K562 (cell line): ENCODE results near the gene HSD11B2. TPM values are rescaled to one million over a fixed set of nuclear protein-coding genes. Genes with fewer than 3 reads are reported as not detected.

Source experiments
- ARID1B ChIP-seq: fragments of 450-650 bp; IDR thresholded peaks from 2 replicates; pipeline ENCODE4 v1.6.1; 2016; ENCODE audit warnings: antibody characterized with exemption, mild to moderate bottlenecking, inconsistent platforms
- CBX5 ChIP-seq: IDR thresholded peaks from 2 replicates; pipeline ENCODE4 v1.6.1; 2014; ENCODE audit warnings: low read depth, borderline replicate concordance
- CREB1 ChIP-seq, 2 experiments: sonication (generic) in 1 of 2; formaldehyde crosslinking in 1 of 2; IDR thresholded peaks; 2 replicates each; pipeline versions ENCODE4 v1.6.1 to v1.8.0; 2012 to 2022; ENCODE audit warnings: inconsistent platforms in 1 of 2, mild to moderate bottlenecking in 1 of 2, missing genetic modification reagents in 1 of 2, moderate library complexity in 1 of 2
- DPF2 ChIP-seq: fragments of 450-650 bp; IDR thresholded peaks from 2 replicates; pipeline ENCODE4 v1.6.1; 2016
- EGR1 ChIP-seq: fragments of 450-650 bp; conservative IDR thresholded peaks from 2 replicates; pipeline ENCODE4 v1.6.1; 2017; ENCODE audit warnings: mild to moderate bottlenecking
- GABPA ChIP-seq: fragments of 200-800 bp; sonication (Bioruptor generic); conservative IDR thresholded peaks from 2 replicates; pipeline ENCODE4 v1.6.1; 2016; ENCODE audit warnings: low read depth, missing genetic modification characterization, missing compliant biosample characterization
- GATA2 ChIP-seq: sonication (generic); formaldehyde crosslinking; IDR thresholded peaks from 2 replicates; pipeline ENCODE4 v1.4.0; 2020; ENCODE audit warnings: mild to moderate bottlenecking, missing genetic modification reagents
- GATAD2A ChIP-seq: fragments of 450-650 bp; IDR thresholded peaks from 2 replicates; pipeline ENCODE4 v1.6.1; 2017
- HDAC2 ChIP-seq: fragments of 450-650 bp; IDR thresholded peaks from 2 replicates; pipeline ENCODE4 v1.6.1; 2016; ENCODE audit warnings: mild to moderate bottlenecking
- HMGN3 ChIP-seq: IDR thresholded peaks from 2 replicates; pipeline ENCODE4 v1.6.1; 2011; ENCODE audit warnings: borderline replicate concordance, low read depth, mild to moderate bottlenecking, mixed read lengths, low read length; ENCODE audit not compliant: insufficient read length; ENCODE audit errors: extremely low read depth
- NR3C1 ChIP-seq: sonication (generic); formaldehyde crosslinking; IDR thresholded peaks from 2 replicates; pipeline ENCODE4 v1.8.1; 2022; ENCODE audit warnings: missing genetic modification reagents
- PHTF2 ChIP-seq: fragments of 250-450 bp; sonication (Bioruptor Pico); IDR thresholded peaks from 2 replicates; pipeline ENCODE4 v1.5.0; 2021; ENCODE audit warnings: mild to moderate bottlenecking
- SNRNP70 ChIP-seq: fragments of 200-400 bp; formaldehyde crosslinking; optimal IDR thresholded peaks from 2 replicates; pipeline ENCODE3; 2017; ENCODE audit warnings: low read depth, low read length
- TAF1 ChIP-seq: IDR thresholded peaks from 2 replicates; pipeline ENCODE4 v1.6.1; 2011; ENCODE audit warnings: mild to moderate bottlenecking, low read length, moderate library complexity; ENCODE audit not compliant: insufficient read depth, control insufficient read depth, severe bottlenecking; ENCODE audit errors: extremely low read depth
- TCF3 ChIP-seq: sonication (generic); formaldehyde crosslinking; IDR thresholded peaks from 2 replicates; pipeline ENCODE4 v1.4.0; 2020; ENCODE audit warnings: mild to moderate bottlenecking, missing genetic modification reagents
- THRA ChIP-seq: fragments of 450-650 bp; IDR thresholded peaks from 2 replicates; pipeline ENCODE4 v1.6.1; 2017; ENCODE audit warnings: mild to moderate bottlenecking, moderate library complexity
- ZKSCAN1 ChIP-seq: fragments of 150-350 bp; IDR thresholded peaks from 2 replicates; pipeline ENCODE4 v1.6.1; 2016; ENCODE audit warnings: low read depth, low read length
- ZMIZ1 ChIP-seq, 2 experiments: fragments of 150-350 bp in 1 of 2; IDR thresholded peaks; 2 replicates each; pipeline ENCODE4 v1.6.1; 2012 to 2016; ENCODE audit warnings: low read depth in 2 of 2, low read length in 2 of 2, mild to moderate bottlenecking in 1 of 2, moderate library complexity in 1 of 2
- ZNF354B ChIP-seq: fragments of 250-450 bp; sonication (Bioruptor Pico); IDR thresholded peaks from 2 replicates; pipeline ENCODE4 v1.4.0; 2020
- ZNF639 ChIP-seq, 2 experiments: fragments of 200-800 bp in 1 of 2; sonication (Bioruptor generic) in 1 of 2; sonication (generic) in 1 of 2; formaldehyde crosslinking in 1 of 2; IDR thresholded peaks in 1 of 2; conservative IDR thresholded peaks in 1 of 2; 2 replicates each; pipeline versions ENCODE4 v1.5.0 to v1.6.1; 2016 to 2020; ENCODE audit warnings: missing compliant biosample characterization in 1 of 2, missing genetic modification characterization in 1 of 2, missing genetic modification reagents in 1 of 2
- polyA plus RNA-seq, 8 experiments: library from polyadenylated mRNA; depleted of rRNA in 4 of 8; stranded (reverse) in 5 of 8; unstranded in 3 of 8; fragments of >200 nt; fragmentation: Nextera tagmentation in 2 of 8; fragmentation: Illumina TruSeq in 1 of 8; extraction: Ambion mirVana in 2 of 8; extraction: Trizol in 1 of 8; gene quantifications; 2 replicates each; pipeline versions ENCODE4 v1.2.1 to v1.2.3, GENCODE V29; 2011 to 2014; ENCODE audit warnings: inconsistent platforms in 1 of 8, missing spikeins in 1 of 8
- total RNA-seq, 7 experiments: library from RNA; depleted of rRNA in 6 of 7; stranded (reverse); fragments of >200 nt in 6 of 7; fragmentation: Illumina TruSeq in 2 of 7; extraction: Trizol in 2 of 7; gene quantifications; 2 replicates each; pipeline versions ENCODE4 v1.2.1 to v1.2.3, GENCODE V29; 2011 to 2021; ENCODE audit warnings: low replicate concordance in 1 of 7
- TF ChIP-seq, protein P1 (sequence below): fragments of 200-400 bp; formaldehyde crosslinking; IDR thresholded peaks from 2 replicates; pipeline ENCODE4 v1.6.1; 2017; ENCODE audit warnings: mild to moderate bottlenecking, low read depth, low read length, moderate library complexity

The HSD11B2 gene
- total and polyA plus RNA-seq, 9 of the 15 experiments (the other 6 are each of a cell fraction or from before 2014, with no cell fraction given) = 0.08 to 2.0 (median 0.79) TPM

- peak; percentile 23 for TF ChIP-seq TAF1
- TF ChIP-seq HDAC2 = 0 out of 2 replicates have a peak, but pooled peaks have one; percentile 14
- 0 out of 4 replicates have a peak, but pooled peaks of 1 of the 2 experiments have one; percentile 25 for TF ChIP-seq ZNF639 (CRISPR knock-in tag; conservative IDR thresholded peaks at IDR 0.05 in 1 of 2, IDR thresholded peaks at IDR 0.05 in 1 of 2)
- no peak for TF ChIP-seq GABPA (tag)
- TF ChIP-seq GATA2 = peak; percentile 77
- no peak for TF ChIP-seq SNRNP70
- TF ChIP-seq DPF2 = peak; percentile 73
- TF ChIP-seq, protein P1, sequence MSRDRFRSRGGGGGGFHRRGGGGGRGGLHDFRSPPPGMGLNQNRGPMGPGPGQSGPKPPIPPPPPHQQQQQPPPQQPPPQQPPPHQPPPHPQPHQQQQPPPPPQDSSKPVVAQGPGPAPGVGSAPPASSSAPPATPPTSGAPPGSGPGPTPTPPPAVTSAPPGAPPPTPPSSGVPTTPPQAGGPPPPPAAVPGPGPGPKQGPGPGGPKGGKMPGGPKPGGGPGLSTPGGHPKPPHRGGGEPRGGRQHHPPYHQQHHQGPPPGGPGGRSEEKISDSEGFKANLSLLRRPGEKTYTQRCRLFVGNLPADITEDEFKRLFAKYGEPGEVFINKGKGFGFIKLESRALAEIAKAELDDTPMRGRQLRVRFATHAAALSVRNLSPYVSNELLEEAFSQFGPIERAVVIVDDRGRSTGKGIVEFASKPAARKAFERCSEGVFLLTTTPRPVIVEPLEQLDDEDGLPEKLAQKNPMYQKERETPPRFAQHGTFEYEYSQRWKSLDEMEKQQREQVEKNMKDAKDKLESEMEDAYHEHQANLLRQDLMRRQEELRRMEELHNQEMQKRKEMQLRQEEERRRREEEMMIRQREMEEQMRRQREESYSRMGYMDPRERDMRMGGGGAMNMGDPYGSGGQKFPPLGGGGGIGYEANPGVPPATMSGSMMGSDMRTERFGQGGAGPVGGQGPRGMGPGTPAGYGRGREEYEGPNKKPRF = no peak
- TF ChIP-seq PHTF2 (CRISPR knock-in tag) = no peak
- peak in 1 of 2 experiments; percentile 75; a peak in 1 of 4 replicates for TF ChIP-seq ZMIZ1 (IDR thresholded peaks at IDR 0.05; ENCODE audit: low read depth in 2 of 2, low read length in 2 of 2)
- TF ChIP-seq HMGN3 = no peak
- peak; percentile 33 for TF ChIP-seq EGR1
- TF ChIP-seq NR3C1 = no peak
- 0 out of 2 replicates have a peak, but pooled peaks have one; percentile 8 for TF ChIP-seq GATAD2A
- no peak for TF ChIP-seq ZNF354B (CRISPR knock-in tag)
- peak; percentile 91 for TF ChIP-seq TCF3 (CRISPR knock-in tag)
- TF ChIP-seq ZKSCAN1 = peak; percentile 35; the same call in 1 of the 2 replicates
- TF ChIP-seq THRA = no peak
- peak; percentile 84 for TF ChIP-seq ARID1B
- no peak for TF ChIP-seq CBX5
- TF ChIP-seq CREB1 (IDR thresholded peaks at IDR 0.05) = 0 out of 2 replicates have a peak, but pooled peaks have one; percentile 18
- TF ChIP-seq CREB1 (CRISPR knock-in tag; IDR thresholded peaks at IDR 0.05) = no peak
Observed at GRCh38 chr16:67460168-67460567, 29.2 kb downstream of the HSD11B2 start (continued).
